ENCODE data around the gene OR10H4. TPM values are rescaled to one million over a fixed set of nuclear protein-coding genes. Genes with fewer than 3 reads are reported as not detected.

Gene OR10H4
- total and polyA plus RNA-seq, 2 of the 4 experiments (the other 2 are of a cell fraction): not detected

DNA sequence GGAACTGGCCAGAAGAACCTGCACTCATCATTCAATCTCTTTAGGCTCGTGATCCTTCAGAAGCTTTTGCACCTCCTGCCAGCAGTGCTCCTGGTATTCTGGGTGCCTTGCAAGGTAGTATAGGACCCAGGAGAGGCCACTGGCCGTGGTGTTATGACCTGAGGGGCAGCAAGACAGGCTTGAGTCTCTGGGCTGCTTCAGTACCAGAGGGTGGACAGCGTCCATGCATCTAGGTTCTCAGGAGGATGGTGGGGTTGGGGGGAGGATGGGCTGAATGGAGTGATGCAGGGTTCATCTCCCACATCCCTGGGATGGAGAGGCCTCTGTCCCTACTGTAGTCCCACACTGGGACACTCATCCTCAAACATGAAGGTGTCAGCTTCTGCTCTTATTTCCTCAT is 41.1 kb downstream of the OR10H4 start:
- H3K27me3 ChIP-seq (ENCODE audit: control insufficient read depth, insufficient read depth, low read length): no peaks in the 10 kb centered on the region
- H3K18ac ChIP-seq (ENCODE audit: low read depth, low read length): no peak overlapping the region
- H3K36me3 ChIP-seq (ENCODE audit: control insufficient read depth, insufficient read depth, low read length): no peaks in the 10 kb centered on the region
- no peak overlapping the region for H2BK120ac ChIP-seq (ENCODE audit: low read depth, low read length)
- no peak overlapping the region for H4K8ac ChIP-seq (ENCODE audit: low read depth in 2 of 2, low read length in 2 of 2)
- H3K9me1 ChIP-seq (ENCODE audit: insufficient read depth, low read length): no peaks in the 10 kb centered on the region
- no peak overlapping the region for H2BK15ac ChIP-seq (ENCODE audit: low read depth, low read length)
- H2AFZ ChIP-seq (replicated peaks; ENCODE audit: low read length, poor library complexity): no peak overlapping the region
- H4K20me1 ChIP-seq (ENCODE audit: insufficient read depth, low read length): no peaks in the 10 kb centered on the region
- TF ChIP-seq RFX5 (IDR thresholded peaks at IDR 0.05; ENCODE audit: low read depth, low read length) (no peak), RCOR1 (IDR thresholded peaks at IDR 0.05; ENCODE audit: insufficient replicate concordance, low read length) (no peak), FOS (IDR thresholded peaks at IDR 0.05; ENCODE audit: low read depth, low read length) (no peak), BHLHE40 (IDR thresholded peaks at IDR 0.05; ENCODE audit: low read depth, low read length) (no peak), RAD21 (IDR thresholded peaks at IDR 0.05; ENCODE audit: low read length) (no peak), CEBPB (IDR thresholded peaks at IDR 0.05; ENCODE audit: low read depth, low read length) (no peak), CHD1 (IDR thresholded peaks at IDR 0.05; ENCODE audit: low read depth, low read length) (no peak), MAFK (IDR thresholded peaks at IDR 0.05; ENCODE audit: low read depth, low read length) (no peak), POLR2A (IDR thresholded peaks at IDR 0.05; ENCODE audit: low read depth, low read length) (no peak), CTCF (conservative IDR thresholded peaks at IDR 0.05; ENCODE audit: low read depth, low read length) (no peak), SMC3 (IDR thresholded peaks at IDR 0.05; ENCODE audit: low read depth, low read length) (no peak)
- BruUV-seq (replicated peaks): no TSS peak
- no peaks in the 10 kb centered on the region for H3K79me1 ChIP-seq (ENCODE audit: low read depth in 1 of 2, low read length in 2 of 2)
- H3K4me3 ChIP-seq (ENCODE audit: insufficient read depth, low read depth, low read length): no peak overlapping the region
- in situ Hi-C loops (cut with MboI; ENCODE audit: low sequenced_read_pairs) (no loop called here), dilution Hi-C loops (cut with HindIII; ENCODE audit: low sequenced_read_pairs, unreplicated experiment) (no loop called here), intact Hi-C loops (cut with micrococcal nuclease) (no loop called here)
- H2BK5ac ChIP-seq (ENCODE audit: low read depth, low read length, poor library complexity, severe bottlenecking): no peak overlapping the region
- no peak overlapping the region for H3K14ac ChIP-seq (replicated peaks; ENCODE audit: low read depth, low read length)
- no peak overlapping the region for H4K91ac ChIP-seq (ENCODE audit: insufficient read depth, low read depth, low read length)
- no peak overlapping the region for H3K4ac ChIP-seq (ENCODE audit: low read depth, low read length)
- H3K9me3 ChIP-seq (ENCODE audit: control insufficient read depth, insufficient read depth, low read length): no peaks in the 10 kb centered on the region
- no peak overlapping the region for H4K5ac ChIP-seq (ENCODE audit: low read depth, low read length)
- H3K27ac ChIP-seq (ENCODE audit: insufficient read depth, low read length): no peak overlapping the region
- H3K4me1 ChIP-seq (ENCODE audit: control insufficient read depth, insufficient read depth, low read length): no peaks in the 10 kb centered on the region
- DNase-seq (no peak), ATAC-seq (ENCODE audit: low read depth) (no peak)
- no peak overlapping the region for H3K56ac ChIP-seq (ENCODE audit: extremely low read depth, insufficient read depth, low read length)
- H2AK9ac ChIP-seq (replicated peaks; ENCODE audit: low read depth, low read length, poor library complexity): no peak overlapping the region
- no peak overlapping the region for H2BK20ac ChIP-seq (ENCODE audit: low read depth, low read length)
- ChIA-PET POLR2A (ENCODE audit: unreplicated experiment) (no interaction called here), CTCF (no interaction called here)
- H2AK5ac ChIP-seq (ENCODE audit: low read depth, low read length): no peak overlapping the region
- no peak overlapping the region for H3K23ac ChIP-seq (ENCODE audit: low read depth, low read length)
- no peak overlapping the region for H3K9ac ChIP-seq (ENCODE audit: low read depth, low read length)
- H3K4me2 ChIP-seq (ENCODE audit: low read depth, low read length): no peak overlapping the region
- no CpG with 5 or more reads among the region's 3 CpGs for WGBS, 2 experiments (ENCODE audit: extremely low coverage in 2 of 2, insufficient read length in 1 of 2)
